Endothelial cell of umbilical vein (primary cell): Measurements from ENCODE around the gene FUT7. TPM values are rescaled to one million over a fixed set of nuclear protein-coding genes. Genes with fewer than 3 reads are reported as not detected.

Experiments
- BruUV-seq: library from RNA; stranded (reverse); fragments of 400-500 nt; replicated peaks from 2 replicates; lab custom pipeline; 2021; lab: Mats Ljungman, UMichigan
- CTCF ChIA-PET: fragments of 300-600, 350-600 bp; sonication (Branson Sonifier 250); formaldehyde crosslinking; loops from one replicate; lab custom pipeline; 2021; ENCODE audit warnings: antibody characterized with exemption, inconsistent platforms; lab: Charles Lee
- POLR2A ChIA-PET: fragments of 300-600, 350-600 bp; sonication (Branson Sonifier 250); formaldehyde crosslinking; loops from one replicate; lab custom pipeline; 2021; ENCODE audit warnings: antibody characterized with exemption, inconsistent platforms; lab: Charles Lee
- DNase-seq: peaks from one replicate; pipeline ENCODE4 v3.0.0-alpha.2; 2011; ENCODE audit warnings: low read depth, low spot score
- FAIRE-seq: peaks from 2 replicates; lab custom pipeline; 2011; peaks lifted over from hg19 to GRCh38; lab: Jason Lieb, UNC
- H2AFZ ChIP-seq: 2 replicates; pipeline ENCODE4 v1.6.0; 2012; ENCODE audit warnings: low read depth, low read length, control low read depth, inconsistent platforms
- H3K27ac ChIP-seq: 2 replicates; pipeline ENCODE4 v1.5.1; 2011; ENCODE audit warnings: low read depth, mild to moderate bottlenecking, control low read depth, low read length, moderate library complexity; ENCODE audit not compliant: insufficient read depth
- H3K27me3 ChIP-seq, 2 experiments: 2 replicates each; pipeline versions ENCODE4 v1.6.0 to v1.6.1; 2011; ENCODE audit warnings: low read length in 2 of 2, mixed read lengths in 1 of 2; ENCODE audit not compliant: control insufficient read depth in 2 of 2, insufficient read depth in 2 of 2
- H3K36me3 ChIP-seq, 2 experiments: 2 replicates in 1 of 2; 3 replicates in 1 of 2; pipeline ENCODE4 v1.5.1; 2011; ENCODE audit warnings: low read length in 2 of 2, mild to moderate bottlenecking in 1 of 2, moderate library complexity in 1 of 2; ENCODE audit not compliant: control insufficient read depth in 2 of 2, insufficient read depth in 2 of 2; ENCODE audit errors: extremely low read depth in 1 of 2
- H3K4me1 ChIP-seq: 3 replicates; pipeline ENCODE4 v1.5.1; 2011; ENCODE audit warnings: mild to moderate bottlenecking, low read length; ENCODE audit not compliant: control insufficient read depth, insufficient read depth; ENCODE audit errors: extremely low read depth
- H3K4me2 ChIP-seq: 2 replicates; pipeline ENCODE4 v1.6.1; 2011; ENCODE audit warnings: low read length, control low read depth, mixed read lengths; ENCODE audit not compliant: insufficient read depth
- H3K4me3 ChIP-seq, 3 experiments: fragments of 200-600 bp in 1 of 3; sonication (generic), shearing (Covaris generic) in 1 of 3; replicated peaks in 1 of 3; 2 replicates each; pipeline ENCODE4 v1.5.1; 2011 to 2016; ENCODE audit warnings: control low read depth in 3 of 3, low read length in 3 of 3, mild to moderate bottlenecking in 2 of 3, inconsistent platforms in 1 of 3, low read depth in 1 of 3, moderate library complexity in 1 of 3; ENCODE audit not compliant: insufficient read depth in 1 of 3
- H3K79me2 ChIP-seq: 2 replicates; pipeline ENCODE4 v1.6.0; 2012; ENCODE audit warnings: low read length, inconsistent platforms; ENCODE audit not compliant: control insufficient read depth, insufficient read depth
- H3K9ac ChIP-seq: replicated peaks from 2 replicates; pipeline ENCODE3; 2011; ENCODE audit warnings: low read length, control low read depth; ENCODE audit not compliant: insufficient read depth; ENCODE audit errors: extremely low read depth
- H3K9me1 ChIP-seq: replicated peaks from 3 replicates; pipeline ENCODE4 v1.6.0; 2011; ENCODE audit warnings: mild to moderate bottlenecking, low read length; ENCODE audit not compliant: control insufficient read depth, insufficient read depth; ENCODE audit errors: extremely low read depth
- H3K9me3 ChIP-seq: replicated peaks from 2 replicates; pipeline ENCODE4 v1.5.1; 2012; ENCODE audit warnings: low read length, inconsistent platforms; ENCODE audit not compliant: control insufficient read depth, insufficient read depth
- H4K20me1 ChIP-seq: replicated peaks from 2 replicates; pipeline ENCODE3; 2011; ENCODE audit warnings: mild to moderate bottlenecking, low read length; ENCODE audit not compliant: control insufficient read depth, insufficient read depth; ENCODE audit errors: extremely low read depth
- EZH2 ChIP-seq: IDR thresholded peaks from 2 replicates; pipeline ENCODE4 v1.6.1; 2012; ENCODE audit warnings: borderline replicate concordance, low read depth, mild to moderate bottlenecking, moderate library complexity, low read length, inconsistent platforms; ENCODE audit not compliant: severe bottlenecking
- FOS ChIP-seq: IDR thresholded peaks from 2 replicates; pipeline ENCODE4 v1.6.1; 2011; ENCODE audit warnings: mild to moderate bottlenecking, low read length, moderate library complexity, borderline replicate concordance; ENCODE audit not compliant: insufficient read depth
- GATA2 ChIP-seq: IDR thresholded peaks from 2 replicates; pipeline ENCODE4 v1.7.0; 2011; ENCODE audit warnings: low read depth, mild to moderate bottlenecking, moderate library complexity, mixed read lengths, low read length; ENCODE audit not compliant: insufficient read length, insufficient read depth
- JUN ChIP-seq: IDR thresholded peaks from 2 replicates; pipeline ENCODE4 v1.6.1; 2011; ENCODE audit warnings: borderline replicate concordance, low read depth; ENCODE audit not compliant: insufficient read length, insufficient read depth
- MYC ChIP-seq: IDR thresholded peaks from one replicate; pipeline ENCODE4 v1.6.1; 2011; ENCODE audit warnings: mild to moderate bottlenecking, low read depth, low read length
- POLR2A ChIP-seq: IDR thresholded peaks from 2 replicates; pipeline ENCODE4 v1.6.1; 2012; ENCODE audit warnings: low read depth, mild to moderate bottlenecking, control low read depth, low read length
- POLR2AphosphoS5 ChIP-seq: IDR thresholded peaks from 2 replicates; pipeline ENCODE4 v1.6.1; 2012; ENCODE audit warnings: low read depth, mild to moderate bottlenecking, control low read depth, low read length, moderate library complexity; ENCODE audit not compliant: insufficient read depth
- dilution Hi-C: fragments of 300-500 bp; cut with MboI; formaldehyde crosslinking; loops from one replicate; pipeline ENCODE4 v1.15.0; 2019; ENCODE audit warnings: low sequenced_read_pairs; ENCODE audit not compliant: extremely low pct_ligation_motif_present
- intact Hi-C: fragments of 100-400 bp; cut with micrococcal nuclease; formaldehyde crosslinking; loops from one replicate; pipeline ENCODE4 v1.10.0; 2022
- polyA plus RNA-seq, 4 experiments: library from polyadenylated mRNA; depleted of rRNA in 3 of 4; stranded (reverse) in 3 of 4; unstranded in 1 of 4; fragments of >200 nt; gene quantifications; 2 replicates each; pipeline versions ENCODE4 v1.2.1 to v1.2.3, GENCODE V29; 2011 to 2012; ENCODE audit warnings: missing spikeins in 1 of 4
- total RNA-seq: library from RNA; stranded (reverse); gene quantifications from 2 replicates; pipeline ENCODE4 v1.2.3, GENCODE V29; 2021
- TF ChIP-seq, protein P1 (sequence below), 2 donors: IDR thresholded peaks; 1 replicate in 1 of 2; 2 replicates in 1 of 2; pipeline ENCODE4 v1.5.1; 2011; ENCODE audit warnings: low read length in 2 of 2, mild to moderate bottlenecking in 2 of 2, moderate library complexity in 2 of 2, control low read depth in 1 of 2, inconsistent platforms in 1 of 2, low read depth in 1 of 2; ENCODE audit not compliant: insufficient read depth in 1 of 2; ENCODE audit errors: extremely low read depth in 1 of 2
- TF ChIP-seq, protein P2 (sequence below): IDR thresholded peaks from 2 replicates; pipeline ENCODE4 v1.6.1; 2011; ENCODE audit not compliant: insufficient read depth, insufficient read length

Gene FUT7
- total and polyA plus RNA-seq, 2 donors (not counting 3 experiments of a cell fraction or from before 2014, with no cell fraction given) = not detected

DNA sequence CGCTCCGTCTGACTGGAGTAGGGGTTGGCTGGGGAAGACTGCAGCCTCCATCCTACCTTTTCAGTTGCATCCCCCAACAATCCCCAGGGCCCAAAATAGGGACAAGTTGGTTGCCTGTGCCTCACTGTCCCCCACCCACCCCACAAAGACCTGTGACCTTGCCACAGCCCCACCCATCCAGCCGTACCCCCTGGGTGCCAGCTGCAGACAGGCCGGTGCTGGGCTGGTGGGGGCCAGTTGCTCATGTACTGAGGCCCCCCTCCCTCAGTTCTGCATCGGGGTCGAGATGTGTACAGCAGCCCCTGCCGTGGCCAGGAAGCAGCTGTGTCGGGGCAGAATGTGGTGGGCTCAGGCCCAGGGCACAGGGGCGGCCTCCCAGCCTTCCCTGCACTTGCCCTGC, 48.7 kb downstream of the FUT7 start:
- dilution Hi-C loops = no loop called here

More for the DNA sequence above, 48.7 kb downstream of the FUT7 start:
- TF ChIP-seq MYC (no peak), FOS (no peak), JUN (no peak), POLR2AphosphoS5 (no peak), EZH2 (no peak), POLR2A (no peak), GATA2 (no peak)
- TF ChIP-seq, protein P1, sequence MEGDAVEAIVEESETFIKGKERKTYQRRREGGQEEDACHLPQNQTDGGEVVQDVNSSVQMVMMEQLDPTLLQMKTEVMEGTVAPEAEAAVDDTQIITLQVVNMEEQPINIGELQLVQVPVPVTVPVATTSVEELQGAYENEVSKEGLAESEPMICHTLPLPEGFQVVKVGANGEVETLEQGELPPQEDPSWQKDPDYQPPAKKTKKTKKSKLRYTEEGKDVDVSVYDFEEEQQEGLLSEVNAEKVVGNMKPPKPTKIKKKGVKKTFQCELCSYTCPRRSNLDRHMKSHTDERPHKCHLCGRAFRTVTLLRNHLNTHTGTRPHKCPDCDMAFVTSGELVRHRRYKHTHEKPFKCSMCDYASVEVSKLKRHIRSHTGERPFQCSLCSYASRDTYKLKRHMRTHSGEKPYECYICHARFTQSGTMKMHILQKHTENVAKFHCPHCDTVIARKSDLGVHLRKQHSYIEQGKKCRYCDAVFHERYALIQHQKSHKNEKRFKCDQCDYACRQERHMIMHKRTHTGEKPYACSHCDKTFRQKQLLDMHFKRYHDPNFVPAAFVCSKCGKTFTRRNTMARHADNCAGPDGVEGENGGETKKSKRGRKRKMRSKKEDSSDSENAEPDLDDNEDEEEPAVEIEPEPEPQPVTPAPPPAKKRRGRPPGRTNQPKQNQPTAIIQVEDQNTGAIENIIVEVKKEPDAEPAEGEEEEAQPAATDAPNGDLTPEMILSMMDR (IDR thresholded peaks at IDR 0.05; ENCODE audit: extremely low read depth in 1 of 2, insufficient read depth in 1 of 2, low read depth in 1 of 2, low read length in 2 of 2) = no peak
- TF ChIP-seq, protein P2, sequence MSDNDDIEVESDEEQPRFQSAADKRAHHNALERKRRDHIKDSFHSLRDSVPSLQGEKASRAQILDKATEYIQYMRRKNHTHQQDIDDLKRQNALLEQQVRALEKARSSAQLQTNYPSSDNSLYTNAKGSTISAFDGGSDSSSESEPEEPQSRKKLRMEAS = no peak
- FAIRE-seq (no peak), DNase-seq (no peak)
- no peak overlapping the region for H3K9ac ChIP-seq
- H3K36me3 ChIP-seq = no peaks in the 10 kb centered on the region
- no TSS peak for BruUV-seq
- intact Hi-C loops = no loop called here
- no peak overlapping the region for H3K4me2 ChIP-seq
- H3K9me1 ChIP-seq = no peaks in the 10 kb centered on the region
- H2AFZ ChIP-seq = no peak overlapping the region
- H3K27me3 ChIP-seq = peaks cover 3 to 10% of the 10 kb centered on the region in 2 experiments
- ChIA-PET POLR2A (no interaction called here), CTCF (interaction anchor here (1.4 kb wide), 1 partner anchor 9 kb away, joined by 3 read pairs; the partner anchor contains the start of gene PAXX)
- no peaks in the 10 kb centered on the region for H3K79me2 ChIP-seq
- H3K9me3 ChIP-seq = no peaks in the 10 kb centered on the region
- H3K4me3 ChIP-seq = no peak overlapping the region
- peaks cover 4% of the 10 kb centered on the region for H3K4me1 ChIP-seq
- no peaks in the 10 kb centered on the region for H4K20me1 ChIP-seq
- no peak overlapping the region for H3K27ac ChIP-seq
